NCI-H187 (cell line): ENCODE results near the gene MAN2A2.
"Not testable (repeated sequence)": the region's sequence is repeated elsewhere in the genome, so short reads cannot be mapped to it uniquely, and the experiment has no call there.

ENCODE experiments used
- DNase-seq, 2 experiments: peaks; one replicate each; lab custom pipeline; 2025; lab: John Stamatoyannopoulos, UW

Gene MAN2A2

DNA sequence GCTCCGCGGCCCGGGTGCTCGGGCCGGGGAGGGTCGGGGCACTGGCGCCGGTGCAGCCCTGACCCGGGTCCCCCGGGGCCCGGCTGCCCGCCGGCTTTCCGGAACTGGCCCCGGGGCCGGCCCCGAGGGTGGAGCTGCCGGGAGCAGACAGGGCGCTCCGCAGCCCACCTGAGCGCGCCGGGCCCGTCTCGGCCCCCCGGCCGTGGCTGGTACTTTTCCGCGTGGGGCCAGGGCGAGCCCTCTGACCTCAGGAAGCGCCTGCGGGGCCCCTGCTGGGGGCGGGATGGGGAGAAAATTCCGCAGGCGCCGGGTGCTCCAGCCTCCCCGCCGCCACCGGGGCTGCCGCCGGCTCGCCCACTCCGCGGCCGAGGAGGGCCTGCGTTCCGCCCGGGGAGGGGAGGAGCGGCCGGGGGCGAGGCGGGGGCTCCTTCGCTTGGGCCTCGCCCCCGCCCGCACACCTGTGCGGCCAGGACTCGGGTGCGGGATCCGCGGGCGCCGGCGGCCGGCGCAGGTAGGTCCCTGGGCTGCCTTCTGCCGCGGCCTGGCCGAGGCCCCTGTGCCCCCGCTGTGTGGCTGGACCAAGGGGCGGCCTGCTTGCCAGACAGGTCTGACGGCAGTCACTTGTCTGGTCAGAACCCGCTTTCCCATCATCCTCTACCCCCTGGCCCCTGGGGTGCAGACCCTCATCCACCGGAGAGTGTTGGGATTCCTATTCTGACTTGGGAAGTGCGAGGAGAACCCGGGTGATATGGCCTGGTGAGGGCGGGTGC lies 31.2 kb upstream of the MAN2A2 start:
- no peak for DNase-seq

DNA sequence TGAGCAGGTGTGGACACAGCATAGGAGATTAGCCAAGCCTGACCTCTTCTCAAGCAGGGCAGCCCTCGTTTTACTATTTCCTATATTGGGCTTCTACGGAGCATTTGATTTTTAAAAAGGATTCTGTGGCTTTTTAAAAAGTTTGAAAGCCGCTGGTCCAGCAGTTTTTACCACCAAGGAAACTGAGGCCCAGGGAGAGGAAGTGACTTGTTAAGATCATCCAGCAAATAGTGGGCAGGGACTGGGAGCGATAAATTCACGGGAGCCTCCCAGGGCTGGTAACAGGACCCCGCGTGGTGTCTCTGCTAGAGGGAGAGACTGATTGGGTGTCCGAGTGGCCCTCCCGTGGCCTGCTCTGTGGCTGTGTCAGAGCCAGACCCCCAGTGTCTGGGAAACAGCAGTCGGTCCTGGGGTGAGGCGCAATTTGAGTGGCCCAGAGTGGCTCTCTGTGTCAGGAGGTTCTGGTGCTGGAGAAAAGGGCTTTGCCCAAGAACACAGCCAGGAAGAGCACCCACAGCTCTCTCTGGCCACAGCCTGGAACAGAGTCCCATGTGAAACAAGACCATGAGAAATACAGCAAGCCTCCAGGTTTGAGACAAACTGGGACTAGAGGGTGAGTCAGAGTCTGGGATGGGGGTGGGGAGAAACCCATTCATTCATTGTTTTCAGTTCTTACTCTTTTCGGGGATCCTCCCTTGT lies 30.5 kb upstream of the MAN2A2 start:
- no peak for DNase-seq

DNA sequence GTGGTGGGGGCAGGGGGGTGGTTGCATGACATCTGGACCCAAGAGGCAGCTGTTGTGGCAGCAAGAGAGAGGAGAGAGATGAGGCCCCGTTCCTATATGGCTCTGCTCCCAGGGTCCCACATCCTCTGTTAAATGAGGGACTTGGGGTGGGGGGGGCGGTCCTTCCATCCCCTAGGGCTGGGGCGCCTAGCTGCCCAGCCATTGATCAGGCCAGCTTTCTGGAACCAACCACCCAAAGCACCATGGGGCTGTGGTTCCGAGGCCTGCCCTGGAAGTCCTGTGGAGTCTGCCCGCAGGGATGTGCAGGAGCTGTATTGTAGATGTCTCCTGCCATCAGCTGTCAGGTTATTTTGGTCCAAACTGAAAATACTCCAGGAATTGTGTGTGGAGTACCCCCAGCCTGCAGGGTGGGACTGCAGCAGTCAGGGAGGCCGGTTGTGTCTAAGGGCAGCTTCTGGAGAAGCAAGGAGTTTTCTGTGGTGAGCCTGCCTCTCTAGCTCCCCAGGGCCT lies 29.6 kb upstream of the MAN2A2 start:
- DNase-seq: no peak

DNA sequence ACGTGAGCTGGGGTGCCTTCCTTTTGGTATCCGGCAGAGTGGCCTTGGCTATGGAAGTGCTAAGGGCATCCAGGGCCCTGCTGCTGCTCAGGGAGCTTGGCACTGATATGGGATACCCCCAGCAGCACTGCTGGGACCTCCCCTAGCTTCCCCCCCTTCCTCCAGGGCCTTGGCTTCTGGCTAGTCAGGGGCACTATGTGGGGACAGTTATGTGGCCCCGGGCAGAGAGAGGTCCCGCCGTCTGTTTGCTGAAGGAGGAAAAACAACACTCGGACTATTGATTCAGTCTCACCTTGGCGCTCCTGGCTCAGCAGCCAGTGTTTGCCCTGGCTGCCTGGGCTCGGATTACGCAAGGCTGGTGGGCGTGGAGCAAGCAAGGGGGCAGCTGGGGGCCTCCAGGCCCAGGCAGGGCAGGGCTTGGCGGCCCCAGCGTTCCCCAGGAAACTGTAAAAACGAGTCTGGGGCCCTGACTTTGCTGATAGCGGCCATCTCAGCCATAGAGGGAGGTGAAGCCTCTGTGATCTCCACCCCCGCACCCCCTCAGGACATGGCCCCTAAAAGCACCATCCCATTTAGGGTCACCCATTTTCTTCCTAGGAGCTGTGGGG lies 29.0 kb upstream of the MAN2A2 start:
- DNase-seq: no peak

DNA sequence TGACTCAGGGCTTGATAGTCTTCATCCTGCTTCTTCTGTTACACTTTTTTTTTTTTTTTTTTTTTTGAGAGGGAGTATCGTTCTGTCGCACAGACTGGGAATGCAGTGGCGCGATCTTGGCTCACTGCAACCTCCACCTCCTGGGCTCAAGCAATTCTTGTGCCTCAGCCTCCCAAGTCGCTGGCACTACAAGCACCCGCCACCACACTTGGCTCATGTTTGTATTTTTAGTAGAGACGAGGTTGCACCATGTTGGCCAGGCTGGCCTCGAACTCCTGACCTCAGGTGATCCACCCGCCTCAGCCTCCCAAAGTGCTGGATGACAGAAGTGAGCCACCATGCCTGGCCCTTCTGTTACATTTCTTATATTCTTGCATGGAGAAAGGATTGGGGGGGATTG lies 28.1 kb upstream of the MAN2A2 start:
- DNase-seq: not testable (repeated sequence)

DNA sequence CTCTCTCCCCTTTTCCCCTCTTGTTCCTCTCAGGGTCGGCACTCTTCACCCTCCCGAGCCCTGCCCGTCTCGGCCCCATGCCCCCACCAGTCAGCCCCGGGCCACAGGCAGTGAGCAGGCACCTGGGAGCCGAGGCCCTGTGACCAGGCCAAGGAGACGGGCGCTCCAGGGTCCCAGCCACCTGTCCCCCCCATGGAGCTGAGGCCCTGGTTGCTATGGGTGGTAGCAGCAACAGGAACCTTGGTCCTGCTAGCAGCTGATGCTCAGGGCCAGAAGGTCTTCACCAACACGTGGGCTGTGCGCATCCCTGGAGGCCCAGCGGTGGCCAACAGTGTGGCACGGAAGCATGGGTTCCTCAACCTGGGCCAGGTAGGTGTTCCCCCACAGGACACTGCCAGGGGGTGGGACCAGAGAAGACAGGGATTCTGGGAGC lies 27.5 kb upstream of the MAN2A2 start:
- DNase-seq: no peak

DNA sequence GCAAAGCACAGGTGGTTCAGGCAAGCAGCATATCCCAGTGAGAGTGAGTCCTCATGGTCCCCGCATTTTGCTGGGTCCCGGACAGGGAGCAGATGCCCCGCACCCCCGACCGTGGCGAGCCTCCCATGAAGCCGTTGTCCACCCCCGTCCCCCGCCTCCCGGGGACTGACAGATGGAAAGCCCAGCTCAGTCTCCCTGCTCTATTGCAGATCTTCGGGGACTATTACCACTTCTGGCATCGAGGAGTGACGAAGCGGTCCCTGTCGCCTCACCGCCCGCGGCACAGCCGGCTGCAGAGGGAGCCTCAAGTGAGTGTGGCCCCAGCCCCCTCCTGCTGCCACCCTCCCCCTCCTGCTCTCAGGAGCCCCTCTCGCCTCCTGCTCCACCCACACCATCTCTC lies 27.1 kb upstream of the MAN2A2 start:
- no peak for DNase-seq

DNA sequence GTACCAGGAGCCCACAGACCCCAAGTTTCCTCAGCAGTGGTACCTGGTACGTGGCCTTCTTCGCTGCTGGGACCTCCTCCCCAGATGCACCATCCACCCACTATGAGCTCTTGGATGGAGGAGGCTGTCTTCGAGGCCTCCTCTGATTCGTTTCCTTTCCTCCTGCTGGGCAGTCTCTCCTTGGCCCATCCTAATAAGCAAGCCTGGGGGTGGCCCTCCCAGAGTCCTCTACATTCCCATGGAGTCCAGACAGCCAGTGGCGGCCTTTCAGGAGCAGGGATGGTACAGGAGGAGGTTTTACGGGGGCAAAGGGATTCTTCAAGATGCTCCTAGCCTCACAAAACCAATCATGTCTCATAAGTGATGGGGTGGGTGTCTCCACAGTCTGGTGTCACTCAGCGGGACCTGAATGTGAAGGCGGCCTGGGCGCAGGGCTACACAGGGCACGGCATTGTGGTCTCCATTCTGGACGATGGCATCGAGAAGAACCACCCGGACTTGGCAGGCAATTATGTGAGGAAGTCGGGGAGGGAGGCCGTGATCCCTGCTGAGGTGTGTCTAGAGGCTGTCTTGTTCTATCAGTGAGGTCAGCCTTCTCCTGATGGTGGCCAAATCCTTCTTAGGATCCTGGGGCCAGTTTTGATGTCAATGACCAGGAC lies 26.5 kb upstream of the MAN2A2 start:
- no peak for DNase-seq

DNA sequence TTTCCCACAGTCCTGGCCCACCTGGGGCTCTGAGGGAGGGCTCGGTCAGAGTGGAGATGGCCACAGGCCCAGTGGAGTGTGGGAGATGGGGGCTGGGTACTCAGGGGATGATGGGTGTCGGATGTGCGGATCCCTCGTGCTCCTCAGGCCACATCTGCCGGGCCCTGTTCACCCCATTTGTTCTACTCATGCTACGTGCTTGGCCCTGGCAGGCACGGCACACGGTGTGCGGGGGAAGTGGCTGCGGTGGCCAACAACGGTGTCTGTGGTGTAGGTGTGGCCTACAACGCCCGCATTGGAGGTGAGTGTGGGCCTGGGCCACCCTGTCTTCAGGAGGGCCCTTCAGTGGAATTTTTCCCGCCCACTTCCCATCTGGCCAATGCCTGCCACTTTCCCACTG lies 25.8 kb upstream of the MAN2A2 start:
- no peak for DNase-seq

DNA sequence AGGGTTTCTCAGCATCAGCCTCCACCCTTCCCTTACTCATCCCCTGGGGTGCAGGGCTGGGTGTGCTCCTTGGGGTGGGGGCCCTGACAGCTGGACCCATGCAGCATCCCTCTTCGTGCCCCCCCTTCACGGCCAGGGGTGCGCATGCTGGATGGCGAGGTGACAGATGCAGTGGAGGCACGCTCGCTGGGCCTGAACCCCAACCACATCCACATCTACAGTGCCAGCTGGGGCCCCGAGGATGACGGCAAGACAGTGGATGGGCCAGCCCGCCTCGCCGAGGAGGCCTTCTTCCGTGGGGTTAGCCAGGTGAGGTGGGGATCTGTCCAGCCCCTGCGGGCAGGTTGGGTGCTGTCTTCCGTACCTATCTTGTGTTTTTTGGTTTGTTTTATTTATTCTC lies 25.1 kb upstream of the MAN2A2 start:
- no peak for DNase-seq

DNA sequence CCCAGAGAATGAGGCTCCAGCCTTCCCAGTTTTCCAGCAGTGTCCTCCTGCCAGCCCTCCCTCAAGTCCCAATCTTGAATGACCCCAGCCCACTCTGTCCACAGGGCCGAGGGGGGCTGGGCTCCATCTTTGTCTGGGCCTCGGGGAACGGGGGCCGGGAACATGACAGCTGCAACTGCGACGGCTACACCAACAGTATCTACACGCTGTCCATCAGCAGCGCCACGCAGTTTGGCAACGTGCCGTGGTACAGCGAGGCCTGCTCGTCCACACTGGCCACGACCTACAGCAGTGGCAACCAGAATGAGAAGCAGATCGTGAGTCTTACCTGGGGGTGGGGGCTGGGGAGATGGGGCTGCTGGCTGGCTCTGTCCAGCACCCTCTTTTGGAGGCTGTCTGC lies 24.4 kb upstream of the MAN2A2 start:
- DNase-seq: no peak

DNA sequence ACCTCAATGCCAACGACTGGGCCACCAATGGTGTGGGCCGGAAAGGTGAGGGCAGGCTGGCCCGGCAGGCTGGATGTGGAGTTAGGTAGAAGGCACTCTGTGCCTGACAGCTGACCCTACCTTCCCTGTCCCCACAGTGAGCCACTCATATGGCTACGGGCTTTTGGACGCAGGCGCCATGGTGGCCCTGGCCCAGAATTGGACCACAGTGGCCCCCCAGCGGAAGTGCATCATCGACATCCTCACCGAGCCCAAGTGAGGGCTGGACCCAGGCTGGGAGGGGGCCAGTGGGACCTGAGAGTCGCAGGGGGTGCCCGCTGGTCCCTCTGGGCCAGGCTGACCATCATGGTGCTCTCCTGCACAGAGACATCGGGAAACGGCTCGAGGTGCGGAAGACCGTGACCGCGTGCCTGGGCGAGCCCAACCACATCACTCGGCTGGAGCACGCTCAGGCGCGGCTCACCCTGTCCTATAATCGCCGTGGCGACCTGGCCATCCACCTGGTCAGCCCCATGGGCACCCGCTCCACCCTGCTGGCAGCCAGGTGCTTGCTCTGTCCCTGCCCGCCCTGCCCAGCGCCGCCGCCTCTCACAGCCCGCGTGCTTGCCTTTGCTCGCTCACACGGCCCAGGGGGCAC lies 23.3 kb upstream of the MAN2A2 start:
- no peak for DNase-seq

DNA sequence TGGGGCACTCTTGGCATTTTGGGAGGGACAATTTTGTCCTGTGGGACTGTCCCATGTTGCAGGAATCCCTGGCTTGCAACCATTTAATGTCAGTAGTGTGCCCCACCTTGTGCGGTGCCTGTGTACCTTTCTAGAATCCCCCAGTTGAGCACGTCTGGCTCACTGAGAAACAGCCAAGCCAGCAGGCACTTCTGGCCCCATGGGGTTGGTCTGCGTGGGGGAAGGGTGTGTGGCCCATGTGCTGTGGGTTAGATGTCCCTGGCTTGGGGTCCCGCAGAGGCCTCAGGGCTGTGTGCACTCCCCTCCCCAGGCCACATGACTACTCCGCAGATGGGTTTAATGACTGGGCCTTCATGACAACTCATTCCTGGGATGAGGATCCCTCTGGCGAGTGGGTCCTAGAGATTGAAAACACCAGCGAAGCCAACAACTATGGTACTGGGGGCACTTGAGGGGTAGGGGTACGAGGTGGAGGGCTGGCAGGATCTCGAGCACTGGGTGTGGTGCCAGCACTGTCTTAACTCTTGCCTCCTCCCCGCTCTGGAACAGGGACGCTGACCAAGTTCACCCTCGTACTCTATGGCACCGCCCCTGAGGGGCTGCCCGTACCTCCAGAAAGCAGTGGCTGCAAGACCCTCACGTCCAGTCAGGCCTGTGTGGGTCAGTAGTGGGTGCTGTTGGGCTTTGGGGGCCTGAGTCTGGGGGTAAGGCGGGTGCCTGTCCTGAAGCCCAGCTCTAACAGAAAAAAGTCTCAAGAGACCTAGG lies 22.5 kb upstream of the MAN2A2 start:
- no peak for DNase-seq

DNA sequence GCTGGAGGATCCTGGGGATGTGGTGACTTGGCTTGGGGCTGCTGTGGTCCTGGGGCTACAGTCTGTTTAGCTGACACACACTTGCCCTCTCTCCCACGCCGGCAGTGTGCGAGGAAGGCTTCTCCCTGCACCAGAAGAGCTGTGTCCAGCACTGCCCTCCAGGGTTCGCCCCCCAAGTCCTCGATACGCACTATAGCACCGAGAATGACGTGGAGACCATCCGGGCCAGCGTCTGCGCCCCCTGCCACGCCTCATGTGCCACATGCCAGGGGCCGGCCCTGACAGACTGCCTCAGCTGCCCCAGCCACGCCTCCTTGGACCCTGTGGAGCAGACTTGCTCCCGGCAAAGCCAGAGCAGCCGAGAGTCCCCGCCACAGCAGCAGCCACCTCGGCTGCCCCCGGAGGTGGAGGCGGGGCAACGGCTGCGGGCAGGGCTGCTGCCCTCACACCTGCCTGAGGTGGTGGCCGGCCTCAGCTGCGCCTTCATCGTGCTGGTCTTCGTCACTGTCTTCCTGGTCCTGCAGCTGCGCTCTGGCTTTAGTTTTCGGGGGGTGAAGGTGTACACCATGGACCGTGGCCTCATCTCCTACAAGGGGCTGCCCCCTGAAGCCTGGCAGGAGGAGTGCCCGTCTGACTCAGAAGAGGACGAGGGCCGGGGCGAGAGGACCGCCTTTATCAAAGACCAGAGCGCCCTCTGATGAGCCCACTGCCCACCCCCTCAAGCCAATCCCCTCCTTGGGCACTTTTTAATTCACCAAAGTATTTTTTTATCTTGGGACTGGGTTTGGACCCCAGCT lies 21.7 kb upstream of the MAN2A2 start:
- DNase-seq: no peak

DNA sequence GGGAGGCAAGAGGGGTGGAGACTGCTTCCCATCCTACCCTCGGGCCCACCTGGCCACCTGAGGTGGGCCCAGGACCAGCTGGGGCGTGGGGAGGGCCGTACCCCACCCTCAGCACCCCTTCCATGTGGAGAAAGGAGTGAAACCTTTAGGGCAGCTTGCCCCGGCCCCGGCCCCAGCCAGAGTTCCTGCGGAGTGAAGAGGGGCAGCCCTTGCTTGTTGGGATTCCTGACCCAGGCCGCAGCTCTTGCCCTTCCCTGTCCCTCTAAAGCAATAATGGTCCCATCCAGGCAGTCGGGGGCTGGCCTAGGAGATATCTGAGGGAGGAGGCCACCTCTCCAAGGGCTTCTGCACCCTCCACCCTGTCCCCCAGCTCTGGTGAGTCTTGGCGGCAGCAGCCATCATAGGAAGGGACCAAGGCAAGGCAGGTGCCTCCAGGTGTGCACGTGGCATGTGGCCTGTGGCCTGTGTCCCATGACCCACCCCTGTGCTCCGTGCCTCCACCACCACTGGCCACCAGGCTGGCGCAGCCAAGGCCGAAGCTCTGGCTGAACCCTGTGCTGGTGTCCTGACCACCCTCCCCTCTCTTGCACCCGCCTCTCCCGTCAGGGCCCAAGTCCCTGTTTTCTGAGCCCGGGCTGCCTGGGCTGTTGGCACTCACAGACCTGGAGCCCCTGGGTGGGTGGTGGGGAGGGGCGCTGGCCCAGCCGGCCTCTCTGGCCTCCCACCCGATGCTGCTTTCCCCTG lies 21.0 kb upstream of the MAN2A2 start:
- no peak for DNase-seq

DNA sequence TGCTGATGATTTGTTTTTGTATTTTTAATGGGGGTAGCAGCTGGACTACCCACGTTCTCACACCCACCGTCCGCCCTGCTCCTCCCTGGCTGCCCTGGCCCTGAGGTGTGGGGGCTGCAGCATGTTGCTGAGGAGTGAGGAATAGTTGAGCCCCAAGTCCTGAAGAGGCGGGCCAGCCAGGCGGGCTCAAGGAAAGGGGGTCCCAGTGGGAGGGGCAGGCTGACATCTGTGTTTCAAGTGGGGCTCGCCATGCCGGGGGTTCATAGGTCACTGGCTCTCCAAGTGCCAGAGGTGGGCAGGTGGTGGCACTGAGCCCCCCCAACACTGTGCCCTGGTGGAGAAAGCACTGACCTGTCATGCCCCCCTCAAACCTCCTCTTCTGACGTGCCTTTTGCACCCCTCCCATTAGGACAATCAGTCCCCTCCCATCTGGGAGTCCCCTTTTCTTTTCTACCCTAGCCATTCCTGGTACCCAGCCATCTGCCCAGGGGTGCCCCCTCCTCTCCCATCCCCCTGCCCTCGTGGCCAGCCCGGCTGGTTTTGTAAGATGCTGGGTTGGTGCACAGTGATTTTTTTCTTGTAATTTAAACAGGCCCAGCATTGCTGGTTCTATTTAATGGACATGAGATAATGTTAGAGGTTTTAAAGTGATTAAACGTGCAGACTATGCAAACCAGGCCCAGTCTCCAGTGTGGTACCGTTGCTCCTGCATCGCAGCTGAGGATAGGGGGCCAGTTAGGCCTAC lies 20.1 kb upstream of the MAN2A2 start:
- no peak for DNase-seq

DNA sequence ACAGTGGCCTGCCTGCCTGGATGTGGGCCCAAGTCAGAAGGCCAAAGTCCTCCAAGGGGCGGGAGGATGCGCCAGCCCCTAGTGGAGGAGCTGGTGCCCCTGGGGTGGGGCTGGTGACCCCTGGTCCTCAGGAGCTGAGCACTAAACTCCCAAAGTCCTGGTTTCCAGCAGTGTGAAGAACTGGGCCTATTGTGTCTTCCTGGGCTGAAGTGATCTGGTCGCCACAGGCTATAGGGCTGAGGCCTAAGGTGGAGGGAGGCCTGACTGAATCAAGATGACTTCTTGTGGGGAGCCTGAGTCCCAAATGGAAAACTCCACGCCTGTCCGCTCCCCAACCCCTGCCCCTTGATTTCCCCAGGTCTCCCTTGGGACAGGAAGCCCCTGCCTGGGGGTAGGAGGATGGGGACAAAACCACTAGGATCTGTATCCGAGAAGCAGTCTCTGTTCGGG lies 19.6 kb upstream of the MAN2A2 start:
- no peak for DNase-seq

DNA sequence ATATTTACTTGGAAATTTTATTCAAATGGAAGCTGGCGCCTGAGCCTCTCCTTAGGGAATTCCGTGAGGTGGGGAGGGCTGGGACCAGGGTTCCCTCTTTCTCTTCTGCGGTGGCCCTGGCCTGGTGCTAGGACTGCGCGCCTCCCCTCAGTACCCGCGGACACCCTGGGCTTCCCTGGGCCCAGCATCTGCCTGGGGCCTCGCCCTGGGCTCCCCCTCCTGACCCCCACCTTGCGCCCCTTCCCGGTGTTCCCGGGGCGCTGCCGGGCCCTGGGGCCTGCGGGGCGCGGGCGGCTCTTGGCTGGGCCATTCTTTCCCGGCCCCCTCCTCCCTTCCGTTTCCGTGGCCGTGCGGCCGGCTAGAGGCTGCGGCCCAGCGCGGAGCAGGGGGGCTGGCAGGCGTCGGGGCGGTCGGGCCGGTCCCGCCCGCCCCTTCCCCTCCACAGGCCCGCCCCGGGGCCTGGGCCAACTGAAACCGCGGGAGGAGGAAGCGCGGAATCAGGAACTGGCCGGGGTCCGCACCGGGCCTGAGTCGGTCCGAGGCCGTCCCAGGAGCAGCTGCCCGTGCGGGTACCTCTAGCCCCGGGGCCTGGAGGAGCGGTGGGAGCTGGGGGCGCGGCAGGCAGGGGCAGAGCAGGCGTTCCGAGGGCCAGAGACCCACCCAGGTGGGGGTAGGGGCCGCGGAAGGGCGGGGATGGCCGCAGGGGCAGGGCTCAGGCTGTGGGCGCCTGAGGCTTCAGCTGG lies 19.0 kb upstream of the MAN2A2 start, which contains the start of gene FES:
TSS of gene FES (plus strand) at position 529 of the 743 bp plus-strand sequence. CDS start 542 bp downstream, outside the sequence.
- no peak for DNase-seq
